ENCODE data around the gene POU2F1.

DNA sequence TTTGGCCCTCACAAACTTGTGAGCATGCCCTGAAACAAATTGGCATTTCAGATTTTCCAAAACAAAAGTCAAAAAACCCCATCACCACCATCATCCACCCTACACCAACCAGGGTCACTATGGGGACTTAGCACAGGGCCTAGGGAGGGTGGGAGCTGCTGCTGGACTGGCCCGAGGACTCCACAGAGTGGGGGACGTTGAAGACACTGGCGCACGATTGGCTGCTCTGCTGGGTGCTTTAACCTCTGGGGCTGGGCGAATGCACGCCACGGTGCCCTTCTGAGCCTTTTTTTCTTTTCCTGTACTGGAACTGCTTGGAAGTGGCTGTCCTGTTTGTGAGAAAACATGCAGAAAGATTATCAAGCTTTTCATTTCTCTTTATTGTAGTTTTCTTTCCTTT is 204.8 kb downstream of the POU2F1 start:
- TF ChIP-seq, protein P1, sequence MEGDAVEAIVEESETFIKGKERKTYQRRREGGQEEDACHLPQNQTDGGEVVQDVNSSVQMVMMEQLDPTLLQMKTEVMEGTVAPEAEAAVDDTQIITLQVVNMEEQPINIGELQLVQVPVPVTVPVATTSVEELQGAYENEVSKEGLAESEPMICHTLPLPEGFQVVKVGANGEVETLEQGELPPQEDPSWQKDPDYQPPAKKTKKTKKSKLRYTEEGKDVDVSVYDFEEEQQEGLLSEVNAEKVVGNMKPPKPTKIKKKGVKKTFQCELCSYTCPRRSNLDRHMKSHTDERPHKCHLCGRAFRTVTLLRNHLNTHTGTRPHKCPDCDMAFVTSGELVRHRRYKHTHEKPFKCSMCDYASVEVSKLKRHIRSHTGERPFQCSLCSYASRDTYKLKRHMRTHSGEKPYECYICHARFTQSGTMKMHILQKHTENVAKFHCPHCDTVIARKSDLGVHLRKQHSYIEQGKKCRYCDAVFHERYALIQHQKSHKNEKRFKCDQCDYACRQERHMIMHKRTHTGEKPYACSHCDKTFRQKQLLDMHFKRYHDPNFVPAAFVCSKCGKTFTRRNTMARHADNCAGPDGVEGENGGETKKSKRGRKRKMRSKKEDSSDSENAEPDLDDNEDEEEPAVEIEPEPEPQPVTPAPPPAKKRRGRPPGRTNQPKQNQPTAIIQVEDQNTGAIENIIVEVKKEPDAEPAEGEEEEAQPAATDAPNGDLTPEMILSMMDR (optimal IDR thresholded peaks at IDR 0.05 in 1 of 3, IDR thresholded peaks at IDR 0.05 in 1 of 3, conservative IDR thresholded peaks at IDR 0.05 in 1 of 3; ENCODE audit: extremely low read depth in 1 of 3, insufficient read depth in 2 of 3, low read length in 3 of 3): no peak
- no peak for TF ChIP-seq EZH2 (IDR thresholded peaks at IDR 0.05; ENCODE audit: low read length)
